SJSA1 (cell line): ENCODE results near the gene JAG1. TPM values are rescaled to one million over a fixed set of nuclear protein-coding genes. Genes with fewer than 3 reads are reported as not detected.

ENCODE experiments used
- DNase-seq, 2 experiments: peaks; one replicate each; pipeline ENCODE4 v3.0.0-alpha.2; 2015 to 2020; ENCODE audit warnings: low spot score in 2 of 2, low read depth in 1 of 2
- H3K27ac ChIP-seq: fragments of 250-450 bp; sonication (Bioruptor Pico); 2 replicates; pipeline ENCODE4 v1.5.1; 2020; ENCODE audit warnings: mild to moderate bottlenecking, moderate library complexity
- H3K27me3 ChIP-seq: fragments of 250-450 bp; sonication (Bioruptor Pico); replicated peaks from 2 replicates; pipeline ENCODE4 v1.5.1; 2020; ENCODE audit warnings: mild to moderate bottlenecking, moderate library complexity
- H3K36me3 ChIP-seq: fragments of 250-450 bp; sonication (Bioruptor Pico); 2 replicates; pipeline ENCODE4 v1.5.1; 2020; ENCODE audit warnings: mild to moderate bottlenecking
- H3K4me1 ChIP-seq: fragments of 250-450 bp; sonication (Bioruptor Pico); replicated peaks from 2 replicates; pipeline ENCODE4 v1.6.1; 2021; ENCODE audit warnings: mild to moderate bottlenecking
- H3K4me3 ChIP-seq: fragments of 250-450 bp; sonication (Bioruptor Pico); 2 replicates; pipeline ENCODE4 v1.5.1; 2020; ENCODE audit warnings: mild to moderate bottlenecking
- H3K9me3 ChIP-seq: fragments of 250-450 bp; sonication (Bioruptor Pico); replicated peaks from 2 replicates; pipeline ENCODE4 v1.5.1; 2020; ENCODE audit warnings: mild to moderate bottlenecking
- total RNA-seq: library from RNA; depleted of rRNA; stranded (reverse); fragments of >200 nt; shearing (Covaris generic); gene quantifications from 2 replicates; pipeline ENCODE4 v1.2.3, GENCODE V29; 2014

JAG1 gene
- total RNA-seq, 1 experiment from 2014 or later: 40.9 TPM

- Histone ChIP-seq H3K4me1 (peaks cover 38% of the 10 kb centered on the region), H3K27ac (no peak overlapping the region), H3K27me3 (no peaks in the 10 kb centered on the region), H3K4me3 (no peak overlapping the region), H3K36me3 (peaks cover 83% of the 10 kb centered on the region), H3K9me3 (no peaks in the 10 kb centered on the region)
- DNase-seq: no peak
Observed at GRCh38 chr20:10639737-10640556, 33.9 kb downstream of the JAG1 start.

- DNase-seq: no peak
- Histone ChIP-seq H3K36me3 (peaks cover 76% of the 10 kb centered on the region), H3K27ac (no peak overlapping the region)
Observed at GRCh38 chr20:10639077-10639736, 34.6 kb downstream of the JAG1 start.

GRCh38 chr20:10637563-10637962 is 36.2 kb downstream of the JAG1 start:
- no peak overlapping the region for H3K4me3 ChIP-seq
- H3K27ac ChIP-seq: no peak overlapping the region
- peaks cover 38% of the 10 kb centered on the region for H3K4me1 ChIP-seq
- H3K9me3 ChIP-seq: no peaks in the 10 kb centered on the region
- DNase-seq: no peak
- no peaks in the 10 kb centered on the region for H3K27me3 ChIP-seq
- H3K36me3 ChIP-seq: peaks cover 59% of the 10 kb centered on the region

More at GRCh38 chr20:10639077-10639736, 34.6 kb downstream of the JAG1 start:
- Histone ChIP-seq H3K27me3 (no peaks in the 10 kb centered on the region), H3K4me3 (no peak overlapping the region), H3K4me1 (peaks cover 45% of the 10 kb centered on the region), H3K9me3 (no peaks in the 10 kb centered on the region)

GRCh38 chr20:10637031-10637559 is 36.7 kb downstream of the JAG1 start:
- H3K9me3 ChIP-seq: no peaks in the 10 kb centered on the region
- peaks cover 55% of the 10 kb centered on the region for H3K36me3 ChIP-seq
- DNase-seq: no peak
- no peak overlapping the region for H3K4me3 ChIP-seq
- peaks cover 35% of the 10 kb centered on the region for H3K4me1 ChIP-seq
- H3K27me3 ChIP-seq: no peaks in the 10 kb centered on the region
- no peak overlapping the region for H3K27ac ChIP-seq

- Histone ChIP-seq H3K4me1 (peaks cover 35% of the 10 kb centered on the region), H3K9me3 (no peaks in the 10 kb centered on the region), H3K27me3 (no peaks in the 10 kb centered on the region), H3K4me3 (no peak overlapping the region), H3K27ac (no peak overlapping the region), H3K36me3 (peaks cover 47% of the 10 kb centered on the region)
- DNase-seq: peak in 1 of 2 experiments; percentile 43
Observed at GRCh38 chr20:10636326-10636818, 37.4 kb downstream of the JAG1 start.

GRCh38 chr20:10635476-10636208 is 38.2 kb downstream of the JAG1 start:
- no peak for DNase-seq
- no peaks in the 10 kb centered on the region for H3K27me3 ChIP-seq

GRCh38 chr20:10634683-10635411 is 39.0 kb downstream of the JAG1 start:
- Histone ChIP-seq H3K36me3 (peaks cover 32% of the 10 kb centered on the region), H3K27ac (peak overlapping the region; percentile 30), H3K4me3 (no peak overlapping the region), H3K27me3 (no peaks in the 10 kb centered on the region), H3K9me3 (no peaks in the 10 kb centered on the region), H3K4me1 (peaks cover 35% of the 10 kb centered on the region)
- peak; percentile 64 to 81 for DNase-seq

More at GRCh38 chr20:10635476-10636208, 38.2 kb downstream of the JAG1 start:
- H3K9me3 ChIP-seq: no peaks in the 10 kb centered on the region
- peaks cover 40% of the 10 kb centered on the region for H3K36me3 ChIP-seq
- peak overlapping the region; percentile 30 for H3K27ac ChIP-seq
- no peak overlapping the region for H3K4me3 ChIP-seq
- peaks cover 35% of the 10 kb centered on the region for H3K4me1 ChIP-seq

GRCh38 chr20:10634211-10634610 is 39.6 kb downstream of the JAG1 start:
- Histone ChIP-seq H3K27ac (peak overlapping the region; percentile 30; the same call in 1 of the 2 replicates), H3K4me3 (no peak overlapping the region), H3K9me3 (no peaks in the 10 kb centered on the region), H3K27me3 (no peaks in the 10 kb centered on the region), H3K4me1 (peaks cover 35% of the 10 kb centered on the region), H3K36me3 (peaks cover 26% of the 10 kb centered on the region)
- no peak for DNase-seq

- peaks cover 21% of the 10 kb centered on the region for H3K36me3 ChIP-seq
- DNase-seq: no peak
- no peak overlapping the region for H3K4me3 ChIP-seq
Observed at GRCh38 chr20:10633718-10634117, 40.1 kb downstream of the JAG1 start.

GRCh38 chr20:10632721-10633509 is 40.9 kb downstream of the JAG1 start:
- Histone ChIP-seq H3K4me1 (peaks cover 35% of the 10 kb centered on the region), H3K9me3 (no peaks in the 10 kb centered on the region), H3K27me3 (no peaks in the 10 kb centered on the region), H3K36me3 (peaks cover 13% of the 10 kb centered on the region), H3K4me3 (no peak overlapping the region), H3K27ac (no peak overlapping the region)
- DNase-seq: no peak

More at GRCh38 chr20:10633718-10634117, 40.1 kb downstream of the JAG1 start:
- Histone ChIP-seq H3K9me3 (no peaks in the 10 kb centered on the region), H3K27ac (no peak overlapping the region), H3K4me1 (peaks cover 35% of the 10 kb centered on the region), H3K27me3 (no peaks in the 10 kb centered on the region)

GRCh38 chr20:10631126-10631525 is 42.7 kb downstream of the JAG1 start:
- H3K9me3 ChIP-seq: no peaks in the 10 kb centered on the region
- no peak overlapping the region for H3K27ac ChIP-seq
- no peaks in the 10 kb centered on the region for H3K36me3 ChIP-seq
- H3K27me3 ChIP-seq: no peaks in the 10 kb centered on the region
- no peak overlapping the region for H3K4me3 ChIP-seq
- no peak for DNase-seq
- peaks cover 23% of the 10 kb centered on the region for H3K4me1 ChIP-seq

GRCh38 chr20:10629946-10630650 is 43.7 kb downstream of the JAG1 start:
- no peaks in the 10 kb centered on the region for H3K27me3 ChIP-seq
- H3K27ac ChIP-seq: no peak overlapping the region
- no peak overlapping the region for H3K4me3 ChIP-seq
- H3K9me3 ChIP-seq: no peaks in the 10 kb centered on the region
- DNase-seq: no peak
- peaks cover 18% of the 10 kb centered on the region for H3K4me1 ChIP-seq
- H3K36me3 ChIP-seq: no peaks in the 10 kb centered on the region
